IPS-18c (cell line): ENCODE results near the gene MAP1B.

Source experiments
- H3K4me3 ChIP-seq: 2 replicates; pipeline ENCODE4 v1.7.0; 2013; ENCODE audit warnings: low read depth, mild to moderate bottlenecking, low read length, moderate library complexity; ENCODE audit not compliant: insufficient read depth
- H3K9me3 ChIP-seq: one replicate; pipeline ENCODE4 v1.6.1; 2013; ENCODE audit warnings: mild to moderate bottlenecking, low read length, moderate library complexity; ENCODE audit not compliant: control insufficient read depth, insufficient read depth

Gene MAP1B

GRCh38 chr5:72121780-72122445, 14.6 kb downstream of the MAP1B start:
- Histone ChIP-seq H3K9me3 (no peaks in the 10 kb centered on the region), H3K4me3 (no peak overlapping the region)

- H3K4me3 ChIP-seq = no peak overlapping the region
- H3K9me3 ChIP-seq = no peaks in the 10 kb centered on the region
Observed at GRCh38 chr5:72122602-72123001, 15.3 kb downstream of the MAP1B start.

GRCh38 chr5:72123764-72124376, 16.6 kb downstream of the MAP1B start:
- Histone ChIP-seq H3K9me3 (no peaks in the 10 kb centered on the region), H3K4me3 (no peak overlapping the region)

- no peaks in the 10 kb centered on the region for H3K9me3 ChIP-seq
Observed at GRCh38 chr5:72125271-72125940, 18.1 kb downstream of the MAP1B start.

GRCh38 chr5:72125941-72126620, 18.8 kb downstream of the MAP1B start:
- Histone ChIP-seq H3K9me3 (no peaks in the 10 kb centered on the region), H3K4me3 (no peak overlapping the region)

More at GRCh38 chr5:72125271-72125940, 18.1 kb downstream of the MAP1B start:
- H3K4me3 ChIP-seq = no peak overlapping the region

- Histone ChIP-seq H3K9me3 (no peaks in the 10 kb centered on the region), H3K4me3 (no peak overlapping the region)
Observed at GRCh38 chr5:72126796-72127195, 19.5 kb downstream of the MAP1B start.

- Histone ChIP-seq H3K9me3 (no peaks in the 10 kb centered on the region), H3K4me3 (no peak overlapping the region)
Observed at GRCh38 chr5:72129725-72130124, 22.4 kb downstream of the MAP1B start.

GRCh38 chr5:72130351-72130761, 23.1 kb downstream of the MAP1B start:
- Histone ChIP-seq H3K9me3 (no peaks in the 10 kb centered on the region), H3K4me3 (no peak overlapping the region)

- Histone ChIP-seq H3K9me3 (no peaks in the 10 kb centered on the region), H3K4me3 (no peak overlapping the region)
Observed at GRCh38 chr5:72133212-72133990, 26.1 kb downstream of the MAP1B start.

- H3K9me3 ChIP-seq = no peaks in the 10 kb centered on the region
- H3K4me3 ChIP-seq = no peak overlapping the region
Observed at GRCh38 chr5:72134226-72134899, 27.1 kb downstream of the MAP1B start.

- Histone ChIP-seq H3K9me3 (no peaks in the 10 kb centered on the region), H3K4me3 (no peak overlapping the region)
Observed at GRCh38 chr5:72137826-72138409, 30.6 kb downstream of the MAP1B start.

- Histone ChIP-seq H3K4me3 (no peak overlapping the region), H3K9me3 (no peaks in the 10 kb centered on the region)
Observed at GRCh38 chr5:72138943-72139521, 31.8 kb downstream of the MAP1B start.

- Histone ChIP-seq H3K9me3 (no peaks in the 10 kb centered on the region), H3K4me3 (no peak overlapping the region)
Observed at GRCh38 chr5:72140711-72141110, 33.4 kb downstream of the MAP1B start.

- H3K4me3 ChIP-seq = no peak overlapping the region
- H3K9me3 ChIP-seq = no peaks in the 10 kb centered on the region
Observed at GRCh38 chr5:72141440-72142355, 34.4 kb downstream of the MAP1B start.

- Histone ChIP-seq H3K4me3 (no peak overlapping the region), H3K9me3 (no peaks in the 10 kb centered on the region)
Observed at GRCh38 chr5:72144762-72145161, 37.5 kb downstream of the MAP1B start.
